Astrocyte (in vitro differentiated cells and primary cell): ENCODE data around the gene SSBP3.

ENCODE experiments used
- CTCF ChIP-seq: IDR thresholded peaks from 2 replicates; pipeline ENCODE4 v1.5.1; 2011; ENCODE audit warnings: low read depth, mild to moderate bottlenecking, inconsistent platforms, low read length, moderate library complexity; ENCODE audit not compliant: insufficient read depth
- EZH2 ChIP-seq: IDR thresholded peaks from 2 replicates; pipeline ENCODE4 v1.6.1; 2012; ENCODE audit warnings: mild to moderate bottlenecking, low read length, inconsistent platforms; ENCODE audit not compliant: insufficient read depth

GRCh38 chr1:54403808-54404261, 2.4 kb downstream of the SSBP3 start:
- no peak for TF ChIP-seq CTCF
- no peak for TF ChIP-seq EZH2
